MCF 10A (cell line): Measurements from ENCODE around the gene BBS10. TPM values are rescaled to one million over a fixed set of nuclear protein-coding genes. Genes with fewer than 3 reads are reported as not detected.

Experiments used
- BruUV-seq: library from RNA; stranded (reverse); fragments of 400-500 nt; replicated peaks from 2 replicates; lab custom pipeline; 2021; lab: Mats Ljungman, UMichigan
- CTCF ChIA-PET: fragments of 300-600 bp; sonication (Branson Sonifier 250); formaldehyde crosslinking; extraction: SDS; loops from one replicate; lab custom pipeline; 2021; ENCODE audit warnings: antibody characterized with exemption, inconsistent platforms; lab: Yijun Ruan, JAX
- POLR2A ChIA-PET: fragments of 300-600, 350-650 bp; sonication (Branson Sonifier 250); formaldehyde crosslinking; extraction: SDS; loops from one replicate; lab custom pipeline; 2020; ENCODE audit warnings: antibody characterized with exemption, inconsistent platforms; lab: Yijun Ruan, JAX
- DNase-seq: peaks from one replicate; pipeline ENCODE4 v3.0.0-alpha.2; 2018; ENCODE audit not compliant: unreplicated experiment
- H3K27ac Mint-ChIP-seq: one replicate; pipeline ENCODE4 v1.8.0; 2022; ENCODE audit warnings: mild to moderate bottlenecking, low read depth, mixed read lengths; ENCODE audit not compliant: unreplicated experiment
- H3K27me3 Mint-ChIP-seq: one replicate; pipeline ENCODE4 v1.8.0; 2022; ENCODE audit warnings: mixed read lengths; ENCODE audit not compliant: insufficient read depth, unreplicated experiment
- H3K36me3 Mint-ChIP-seq: one replicate; pipeline ENCODE4 v1.8.0; 2022; ENCODE audit warnings: mild to moderate bottlenecking, moderate library complexity, mixed read lengths; ENCODE audit not compliant: insufficient read depth, unreplicated experiment
- H3K4me1 Mint-ChIP-seq: one replicate; pipeline ENCODE4 v1.8.0; 2022; ENCODE audit warnings: mixed read lengths; ENCODE audit not compliant: insufficient read depth, unreplicated experiment
- H3K4me3 Mint-ChIP-seq: one replicate; pipeline ENCODE4 v1.8.0; 2022; ENCODE audit warnings: mild to moderate bottlenecking, moderate library complexity, mixed read lengths; ENCODE audit not compliant: unreplicated experiment
- H3K9me3 Mint-ChIP-seq: one replicate; pipeline ENCODE4 v1.8.0; 2022; ENCODE audit warnings: mixed read lengths; ENCODE audit not compliant: unreplicated experiment
- CTCF ChIP-seq: fragments of 200-600 bp; IDR thresholded peaks from one replicate; pipeline ENCODE4 v1.8.0; 2022; ENCODE audit warnings: antibody characterized with exemption, mild to moderate bottlenecking; ENCODE audit not compliant: unreplicated experiment
- intact Hi-C: fragments of 100-400 bp; cut with micrococcal nuclease; formaldehyde crosslinking; loops from 2 replicates; pipeline ENCODE4 v1.14.1; 2022
- total RNA-seq: library from RNA; stranded (reverse); gene quantifications from 2 replicates; pipeline ENCODE4 v1.2.3, GENCODE V29; 2022

Gene BBS10
- total RNA-seq, 1 experiment from 2014 or later, result 5.9 TPM

GRCh38 chr12:76346798-76347420 lies 1.3 kb downstream of the BBS10 start:
- no TSS peak for BruUV-seq
- POLR2A ChIA-PET, result interaction anchor here (0.6 to 3.5 kb wide), 22 partner anchors 17 to 957 kb away, joined by 3 to 56 read pairs (median 5); partner anchors contain the start of genes NAP1L1, OSBPL8 and PHLDA1
- Mint-ChIP-seq H3K4me3 (peak overlapping the region; percentile 86), H3K27me3 (no peaks in the 10 kb centered on the region), H3K36me3 (peaks cover 12% of the 10 kb centered on the region), H3K27ac (peak overlapping the region; percentile 46), H3K9me3 (no peaks in the 10 kb centered on the region), H3K4me1 (peaks cover 17% of the 10 kb centered on the region)
- CTCF ChIA-PET, result interaction anchor here (0.6 to 2.8 kb wide), 23 partner anchors 9 to 836 kb away, joined by 3 to 33 read pairs (median 5); partner anchors contain the start of gene OSBPL8
- DNase-seq, result peak; percentile 68
- TF ChIP-seq CTCF, result peak; percentile 51
- intact Hi-C loops, result loop anchor here (1.0 to 5.0 kb wide), 6 partner anchors 189 to 820 kb away; partner anchors contain the start of gene NAP1L1

- ChIA-PET CTCF (interaction anchor here (0.6 to 1.3 kb wide), 10 partner anchors 110 to 723 kb away, joined by 3 to 6 read pairs (median 4); partner anchors contain the start of gene PHLDA1), POLR2A (interaction anchor here (0.7 to 1.9 kb wide), 8 partner anchors 19 to 740 kb away, joined by 3 to 6 read pairs (median 3); partner anchors contain the start of gene OSBPL8)
- no peaks in the 10 kb centered on the region for H3K27me3 Mint-ChIP-seq
- H3K27ac Mint-ChIP-seq, result peak overlapping the region; percentile 46
- intact Hi-C loops, result loop anchor here (2.0 to 5.0 kb wide), 2 partner anchors 289 to 529 kb away; no protein-coding TSS in a partner anchor
- no peak for DNase-seq
- BruUV-seq, result no TSS peak
- H3K9me3 Mint-ChIP-seq, result no peaks in the 10 kb centered on the region
- no peak for TF ChIP-seq CTCF
- H3K4me1 Mint-ChIP-seq, result peaks cover 17% of the 10 kb centered on the region
- H3K36me3 Mint-ChIP-seq, result peaks cover 12% of the 10 kb centered on the region
- H3K4me3 Mint-ChIP-seq, result no peak overlapping the region
These were observed 2.0 kb downstream of the BBS10 start for GRCh38 chr12:76346236-76346635.

- H3K4me3 Mint-ChIP-seq, result no peak overlapping the region
- H3K4me1 Mint-ChIP-seq, result peaks cover 17% of the 10 kb centered on the region
- DNase-seq, result no peak
- H3K9me3 Mint-ChIP-seq, result no peaks in the 10 kb centered on the region
- H3K27me3 Mint-ChIP-seq, result no peaks in the 10 kb centered on the region
- no peak for TF ChIP-seq CTCF
- peak overlapping the region; percentile 46 for H3K27ac Mint-ChIP-seq
- POLR2A ChIA-PET, result interaction anchor here (0.6 to 1.9 kb wide), 10 partner anchors 18 to 1751 kb away, joined by 3 to 6 read pairs (median 3); partner anchors contain the start of gene OSBPL8
- intact Hi-C loops, result loop anchor here (5.0 kb wide), 1 partner anchor 288 kb away; no protein-coding TSS in a partner anchor
- peaks cover 12% of the 10 kb centered on the region for H3K36me3 Mint-ChIP-seq
- CTCF ChIA-PET, result interaction anchor here (0.8 to 1.3 kb wide), 11 partner anchors 111 to 722 kb away, joined by 3 to 6 read pairs (median 4); partner anchors contain the start of gene PHLDA1
- BruUV-seq, result no TSS peak
These were observed 2.6 kb downstream of the BBS10 start for GRCh38 chr12:76345569-76345968.

GRCh38 chr12:76341436-76342030 lies 6.7 kb downstream of the BBS10 start:
- H3K36me3 Mint-ChIP-seq, result peaks cover 4% of the 10 kb centered on the region
- no peak for TF ChIP-seq CTCF
- ChIA-PET CTCF (interaction anchor here (0.7 kb wide), 1 partner anchor 45 kb away, joined by 3 read pairs; no protein-coding TSS in a partner anchor), POLR2A (no interaction called here)
- H3K27ac Mint-ChIP-seq, result no peak overlapping the region
- H3K9me3 Mint-ChIP-seq, result no peaks in the 10 kb centered on the region
- intact Hi-C loops, result no loop called here
- peaks cover 17% of the 10 kb centered on the region for H3K4me1 Mint-ChIP-seq
- no peak for DNase-seq
- H3K4me3 Mint-ChIP-seq, result no peak overlapping the region
- H3K27me3 Mint-ChIP-seq, result no peaks in the 10 kb centered on the region
- no TSS peak for BruUV-seq
